ENCODE data around the gene LRP1-AS.

DNA sequence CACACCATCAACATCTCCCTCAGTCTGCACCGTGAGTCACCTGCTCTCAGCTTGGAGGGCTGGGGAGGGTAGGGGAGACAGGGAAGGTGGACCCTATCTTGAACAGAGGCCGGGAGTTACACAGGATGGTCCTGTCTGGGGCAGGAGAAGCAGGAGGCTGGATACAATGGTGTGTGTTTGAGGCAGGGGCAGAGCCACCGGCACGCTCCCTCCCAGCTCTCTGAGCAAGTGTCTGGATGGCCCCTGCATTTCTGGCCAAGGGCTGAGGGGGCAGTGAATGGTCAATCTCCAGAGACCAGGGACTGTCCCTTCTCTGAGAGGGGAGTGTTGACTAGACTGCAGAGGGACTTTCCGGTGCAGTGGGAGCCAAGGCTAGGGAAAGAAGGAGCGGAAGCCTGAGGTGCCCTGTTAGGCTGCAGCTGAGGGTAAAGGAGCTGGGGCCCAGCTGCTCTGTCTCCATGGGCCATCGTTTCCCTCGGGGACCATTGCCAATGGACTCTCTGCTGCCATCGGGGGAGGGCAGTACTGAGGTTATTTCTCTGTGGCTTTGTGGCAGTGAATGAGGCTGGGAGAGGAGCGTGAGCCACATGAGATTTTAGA is 1.9 kb downstream of the LRP1-AS start:
- no peak for TF ChIP-seq POLR2AphosphoS5 (IDR thresholded peaks at IDR 0.05)
- TF ChIP-seq, protein P1, sequence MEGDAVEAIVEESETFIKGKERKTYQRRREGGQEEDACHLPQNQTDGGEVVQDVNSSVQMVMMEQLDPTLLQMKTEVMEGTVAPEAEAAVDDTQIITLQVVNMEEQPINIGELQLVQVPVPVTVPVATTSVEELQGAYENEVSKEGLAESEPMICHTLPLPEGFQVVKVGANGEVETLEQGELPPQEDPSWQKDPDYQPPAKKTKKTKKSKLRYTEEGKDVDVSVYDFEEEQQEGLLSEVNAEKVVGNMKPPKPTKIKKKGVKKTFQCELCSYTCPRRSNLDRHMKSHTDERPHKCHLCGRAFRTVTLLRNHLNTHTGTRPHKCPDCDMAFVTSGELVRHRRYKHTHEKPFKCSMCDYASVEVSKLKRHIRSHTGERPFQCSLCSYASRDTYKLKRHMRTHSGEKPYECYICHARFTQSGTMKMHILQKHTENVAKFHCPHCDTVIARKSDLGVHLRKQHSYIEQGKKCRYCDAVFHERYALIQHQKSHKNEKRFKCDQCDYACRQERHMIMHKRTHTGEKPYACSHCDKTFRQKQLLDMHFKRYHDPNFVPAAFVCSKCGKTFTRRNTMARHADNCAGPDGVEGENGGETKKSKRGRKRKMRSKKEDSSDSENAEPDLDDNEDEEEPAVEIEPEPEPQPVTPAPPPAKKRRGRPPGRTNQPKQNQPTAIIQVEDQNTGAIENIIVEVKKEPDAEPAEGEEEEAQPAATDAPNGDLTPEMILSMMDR (IDR thresholded peaks at IDR 0.05), result no peak
- TF ChIP-seq EP300 (IDR thresholded peaks at IDR 0.05), result no peak

Measured in stomach (tissue), 4 donors.